ENCODE data around the gene ACADS. TPM values are rescaled to one million over a fixed set of nuclear protein-coding genes. Genes with fewer than 3 reads are reported as not detected.

ACADS gene
- total and polyA plus RNA-seq, 2 of the 8 experiments (the other 6 are each of a cell fraction or from before 2014, with no cell fraction given): 4.9 to 7.5 TPM

DNA sequence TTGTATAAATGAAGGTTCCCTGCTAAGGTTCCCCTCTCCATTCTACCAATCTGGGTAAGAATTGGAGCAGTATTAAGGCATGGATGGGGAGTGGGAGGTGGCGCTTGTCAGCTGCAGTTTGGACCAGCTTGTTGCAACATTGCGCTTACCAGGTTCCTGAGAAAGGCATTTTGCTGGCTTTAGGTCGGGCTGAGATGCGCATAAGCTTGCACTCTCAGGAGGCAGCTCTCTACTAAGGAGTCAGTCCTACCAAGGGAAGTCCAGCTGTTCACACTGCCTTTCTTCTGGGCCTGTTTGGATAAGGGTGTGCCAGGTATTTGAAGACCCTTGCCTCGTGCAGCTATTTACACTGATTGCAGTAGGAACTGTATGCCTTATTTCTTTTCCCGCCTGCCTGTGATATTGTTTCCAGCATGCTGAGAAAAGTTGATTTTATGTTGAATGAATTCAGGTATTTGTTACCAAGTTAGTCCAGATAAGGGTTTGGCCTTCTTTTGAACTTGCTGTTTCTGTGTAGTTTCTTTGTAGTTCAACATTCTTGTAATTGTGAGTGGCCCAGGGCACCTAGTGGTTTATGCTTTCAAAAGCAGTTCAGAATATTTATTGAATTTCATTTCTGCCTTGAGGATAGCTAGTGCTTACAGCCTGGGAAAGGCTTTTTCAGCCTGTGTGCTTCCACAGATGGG is 36.1 kb upstream of the ACADS start (continued):
- TF ChIP-seq KDM4A (IDR thresholded peaks at IDR 0.05; ENCODE audit: low read depth, low read length, severe bottlenecking): no peak
